GM23248 (cell line): Measurements from ENCODE around the gene PTEN. TPM values are rescaled to one million over a fixed set of nuclear protein-coding genes. Genes with fewer than 3 reads are reported as not detected.
A peak's percentile ranks its signal among the peaks of the same experiment; 100 is the strongest.

Experiments used
- DNase-seq: peaks from one replicate; pipeline ENCODE4 v3.0.0-alpha.2; 2015
- H2AFZ ChIP-seq: fragments of 200-600 bp; sonication (generic); 2 replicates; pipeline ENCODE4 v1.6.1; 2016; ENCODE audit warnings: antibody characterized with exemption
- H3F3A ChIP-seq: fragments of 200-600 bp; sonication (generic); 2 replicates; pipeline ENCODE4 v1.6.1; 2016; ENCODE audit warnings: mild to moderate bottlenecking, antibody characterized with exemption, mixed run types; ENCODE audit not compliant: insufficient read depth
- H3K27ac ChIP-seq: fragments of 200-600 bp; sonication (generic); 2 replicates; pipeline ENCODE4 v1.5.1; 2016; ENCODE audit warnings: mild to moderate bottlenecking
- H3K27me3 ChIP-seq: fragments of 200-600 bp; sonication (generic); replicated peaks from 2 replicates; pipeline ENCODE4 v1.6.1; 2016; ENCODE audit warnings: mild to moderate bottlenecking; ENCODE audit not compliant: insufficient read depth
- H3K36me3 ChIP-seq: fragments of 200-600 bp; sonication (generic); 2 replicates; pipeline ENCODE4 v1.6.1; 2016; ENCODE audit warnings: low read depth, mild to moderate bottlenecking
- H3K4me1 ChIP-seq: fragments of 200-600 bp; sonication (generic); 2 replicates; pipeline ENCODE4 v1.6.1; 2016; ENCODE audit warnings: mild to moderate bottlenecking; ENCODE audit not compliant: insufficient read depth
- H3K4me2 ChIP-seq: fragments of 200-600 bp; sonication (generic); one replicate; pipeline ENCODE4 v1.6.1; 2016; ENCODE audit warnings: mild to moderate bottlenecking; ENCODE audit not compliant: unreplicated experiment
- H3K4me3 ChIP-seq: fragments of 200-600 bp; sonication (generic); 2 replicates; pipeline ENCODE4 v1.5.1; 2016; ENCODE audit warnings: mild to moderate bottlenecking
- H3K79me2 ChIP-seq: fragments of 200-600 bp; sonication (generic); 2 replicates; pipeline ENCODE4 v1.6.1; 2016; ENCODE audit warnings: mild to moderate bottlenecking; ENCODE audit not compliant: insufficient read depth
- H3K9ac ChIP-seq: fragments of 200-600 bp; sonication (generic); 2 replicates; pipeline ENCODE4 v1.6.1; 2016; ENCODE audit warnings: mild to moderate bottlenecking
- H3K9me2 ChIP-seq: fragments of 200-600 bp; sonication (generic); 2 replicates; pipeline ENCODE4 v1.6.1; 2016; ENCODE audit warnings: mixed run types, mild to moderate bottlenecking, moderate library complexity; ENCODE audit not compliant: insufficient read depth
- H3K9me3 ChIP-seq: fragments of 200-600 bp; sonication (generic); one replicate; pipeline ENCODE4 v1.6.1; 2017; ENCODE audit warnings: low read depth
- H4K20me1 ChIP-seq: fragments of 200-600 bp; sonication (generic); 2 replicates; pipeline ENCODE4 v1.6.0; 2016; ENCODE audit not compliant: insufficient read depth
- EZH2 ChIP-seq: fragments of 200-600 bp; sonication (generic); IDR thresholded peaks from 2 replicates; pipeline ENCODE4 v1.6.1; 2018; ENCODE audit warnings: antibody characterized with exemption, mild to moderate bottlenecking; ENCODE audit not compliant: insufficient read depth, poor library complexity, severe bottlenecking
- EZH2phosphoT487 ChIP-seq: fragments of 200-600 bp; sonication (generic); IDR thresholded peaks from 2 replicates; pipeline ENCODE4 v1.6.1; 2018; ENCODE audit warnings: antibody characterized with exemption, moderate library complexity, mild to moderate bottlenecking, low read depth; ENCODE audit not compliant: insufficient read depth
- WGBS, 2 experiments: methylation state at CpG; one replicate each; pipeline ENCODE4 v1.1.6; 2015 to 2017; ENCODE audit warnings: low lambda C conversion rate in 2 of 2, low coverage in 1 of 2; ENCODE audit errors: missing lambda C conversion rate in 2 of 2; 5-methylcytosine and 5-hydroxymethylcytosine counted together
- in situ Hi-C: fragments of 300-500 bp; cut with MboI; formaldehyde crosslinking; loops from 2 replicates; pipeline ENCODE4 v1.15.0; 2020
- polyA plus RNA-seq: library from polyadenylated mRNA; unstranded; fragments of >200 nt; fragmentation: Nextera tagmentation; extraction: Ambion mirVana; gene quantifications from 2 replicates; pipeline ENCODE4 v1.2.1, GENCODE V29; 2016
- total RNA-seq: library from RNA; depleted of rRNA; stranded (reverse); fragments of >200 nt; shearing (Covaris generic); gene quantifications from 2 replicates; pipeline ENCODE4 v1.2.3, GENCODE V29; 2014

The PTEN gene
- total and polyA plus RNA-seq, 2 experiments from 2014 or later: 35.5 to 93.9 TPM

GRCh38 chr10:87838650-87839049, 24.8 kb upstream of the PTEN start:
- H3K36me3 ChIP-seq: no peaks in the 10 kb centered on the region
- no peaks in the 10 kb centered on the region for H3K79me2 ChIP-seq
- no peaks in the 10 kb centered on the region for H4K20me1 ChIP-seq
- no peak for DNase-seq
- in situ Hi-C loops: no loop called here
- no peak overlapping the region for H3K27ac ChIP-seq
- no peaks in the 10 kb centered on the region for H3K27me3 ChIP-seq
- H3F3A ChIP-seq: no peaks in the 10 kb centered on the region
- H3K9me3 ChIP-seq: no peaks in the 10 kb centered on the region
- no peak for TF ChIP-seq EZH2
- TF ChIP-seq EZH2phosphoT487: no peak
- H3K4me3 ChIP-seq: no peak overlapping the region
- no peak overlapping the region for H2AFZ ChIP-seq
- no peak overlapping the region for H3K9ac ChIP-seq
- 83 to 96% methylated on average over 2 of the region's 2 CpGs for WGBS, 2 experiments
- no peaks in the 10 kb centered on the region for H3K9me2 ChIP-seq
- H3K4me2 ChIP-seq: no peak overlapping the region
- H3K4me1 ChIP-seq: peaks cover 16% of the 10 kb centered on the region; the same call in 1 of the 2 replicates

GRCh38 chr10:87841186-87841585, 22.2 kb upstream of the PTEN start:
- H3K9ac ChIP-seq: no peak overlapping the region
- peaks cover 22% of the 10 kb centered on the region; the same call in 1 of the 2 replicates for H3K4me1 ChIP-seq
- no peaks in the 10 kb centered on the region for H3K9me2 ChIP-seq
- H3K4me2 ChIP-seq: no peak overlapping the region
- H4K20me1 ChIP-seq: no peaks in the 10 kb centered on the region
- H3K4me3 ChIP-seq: no peak overlapping the region
- 86 to 96% methylated on average over 3 of the region's 3 CpGs for WGBS, 2 experiments
- no peaks in the 10 kb centered on the region for H3K9me3 ChIP-seq
- 0 out of 2 replicates have a peak, but pooled peaks cover 3% of the 10 kb centered on the region for H3F3A ChIP-seq
- H3K79me2 ChIP-seq: no peaks in the 10 kb centered on the region
- in situ Hi-C loops: no loop called here
- DNase-seq: peak; percentile 11
- H2AFZ ChIP-seq: no peak overlapping the region
- no peak for TF ChIP-seq EZH2
- no peak for TF ChIP-seq EZH2phosphoT487
- H3K27me3 ChIP-seq: no peaks in the 10 kb centered on the region
- H3K27ac ChIP-seq: no peak overlapping the region
- H3K36me3 ChIP-seq: no peaks in the 10 kb centered on the region

- 0 out of 2 replicates have a peak, but pooled peaks cover 3% of the 10 kb centered on the region for H3F3A ChIP-seq
- 97 to 100% methylated on average over 1 of the region's 1 CpG for WGBS, 2 experiments
- H3K27ac ChIP-seq: 0 out of 2 replicates have a peak overlapping the region, but pooled peaks have one; percentile 46
- no peak for TF ChIP-seq EZH2
- no peak for TF ChIP-seq EZH2phosphoT487
- no peak overlapping the region for H3K4me3 ChIP-seq
- no peaks in the 10 kb centered on the region for H3K27me3 ChIP-seq
- H2AFZ ChIP-seq: no peak overlapping the region
- DNase-seq: peak; percentile 23
- no peaks in the 10 kb centered on the region for H3K79me2 ChIP-seq
- in situ Hi-C loops: no loop called here
- peaks cover 22% of the 10 kb centered on the region; the same call in 1 of the 2 replicates for H3K4me1 ChIP-seq
- no peaks in the 10 kb centered on the region for H4K20me1 ChIP-seq
- H3K9me2 ChIP-seq: no peaks in the 10 kb centered on the region
- H3K9me3 ChIP-seq: no peaks in the 10 kb centered on the region
- H3K4me2 ChIP-seq: no peak overlapping the region
- H3K9ac ChIP-seq: no peak overlapping the region
- H3K36me3 ChIP-seq: no peaks in the 10 kb centered on the region
Measured at GRCh38 chr10:87842220-87842641, 21.2 kb upstream of the PTEN start.

- Histone ChIP-seq H3F3A (0 out of 2 replicates have a peak, but pooled peaks cover 3% of the 10 kb centered on the region), H3K36me3 (no peaks in the 10 kb centered on the region), H3K9ac (peak overlapping the region; percentile 10), H3K4me3 (no peak overlapping the region), H3K4me1 (peaks cover 27% of the 10 kb centered on the region), H3K9me3 (no peaks in the 10 kb centered on the region), H4K20me1 (no peaks in the 10 kb centered on the region), H3K9me2 (no peaks in the 10 kb centered on the region), H3K27ac (peak overlapping the region; percentile 46), H2AFZ (peak overlapping the region; percentile 55), H3K79me2 (no peaks in the 10 kb centered on the region), H3K4me2 (peak overlapping the region; percentile 28), H3K27me3 (no peaks in the 10 kb centered on the region)
- DNase-seq: peak; percentile 72
- in situ Hi-C loops: no loop called here
- no peak for TF ChIP-seq EZH2
- no peak for TF ChIP-seq EZH2phosphoT487
Measured at GRCh38 chr10:87842776-87843497, 20.5 kb upstream of the PTEN start.
